ENCODE results near the gene ERMP1. TPM values are rescaled to one million over a fixed set of nuclear protein-coding genes. Genes with fewer than 3 reads are reported as not detected.

The ERMP1 gene
- total and polyA plus RNA-seq, 10 of the 15 experiments (the other 5 are each of a cell fraction or from before 2014, with no cell fraction given), result 2.4 to 42.1 (median 8.1) TPM

GRCh38 chr9:5750569-5750968 is 82.3 kb downstream of the ERMP1 start:
- ChIA-PET RAD21 (ENCODE audit: unreplicated experiment) (no interaction called here), CTCF (interaction anchor here (1.6 kb wide), 1 partner anchor 129 kb away, joined by 3 read pairs; no protein-coding TSS in a partner anchor), SMC1A (ENCODE audit: uncharacterized antibody, unreplicated experiment) (interaction anchor here (0.6 to 1.5 kb wide), 6 partner anchors 9 to 142 kb away, joined by 3 to 7 read pairs (median 3); no protein-coding TSS in a partner anchor), POLR2A (interaction anchor here (1.2 kb wide), 1 partner anchor 12 kb away, joined by 8 read pairs; no protein-coding TSS in a partner anchor)
- H3K27ac ChIP-seq (ENCODE audit: control insufficient read depth, insufficient read depth), result no peak overlapping the region
- in situ Hi-C loops (cut with MboI) (no loop called here), intact Hi-C loops (cut with micrococcal nuclease; ENCODE audit: unreplicated experiment) (no loop called here)
- no peaks in the 10 kb centered on the region for H4K20me1 ChIP-seq (ENCODE audit: control insufficient read depth, insufficient read depth)
- H3K4me3 ChIP-seq, result no peak overlapping the region
- no peak overlapping the region for H3K4me2 ChIP-seq (ENCODE audit: control insufficient read depth, insufficient read depth)
- no peak overlapping the region for H3K9ac ChIP-seq (ENCODE audit: control insufficient read depth, insufficient read depth, low read length)
- no TSS peak for BruUV-seq (replicated peaks)
- H2AFZ ChIP-seq (ENCODE audit: control insufficient read depth, low read depth, low read length), result no peak overlapping the region
- no peaks in the 10 kb centered on the region for H3K79me2 ChIP-seq (ENCODE audit: control insufficient read depth, insufficient read depth, low read length)
- no peaks in the 10 kb centered on the region for H3K4me1 ChIP-seq (ENCODE audit: control insufficient read depth, insufficient read depth, low read length)
- FAIRE-seq (no peak), ATAC-seq (no peak), DNase-seq (ENCODE audit: low read depth, low spot score) (no peak)
- TF ChIP-seq RELB (IDR thresholded peaks at IDR 0.05; ENCODE audit: low read depth), result no peak
- TF ChIP-seq GABPA (IDR thresholded peaks at IDR 0.05; ENCODE audit: low read depth), result no peak
- TF ChIP-seq ATF3 (IDR thresholded peaks at IDR 0.05; ENCODE audit: borderline replicate concordance, extremely low read depth, low read depth, low read length), result no peak
- peaks cover 0 to 41% of the 10 kb centered on the region in 2 experiments; a peak in 3 of 4 replicates for H3K36me3 ChIP-seq (ENCODE audit: control insufficient read depth in 2 of 2, insufficient read depth in 2 of 2, low read length in 1 of 2)
- 100% methylated on average over 1 of the region's 1 CpG for WGBS (ENCODE audit: insufficient coverage, insufficient replicate concordance, low lambda C conversion rate, missing lambda C conversion rate)
- no peaks in the 10 kb centered on the region for H3K9me3 ChIP-seq (replicated peaks; ENCODE audit: control insufficient read depth, insufficient read depth, low read length)
- H3K27me3 ChIP-seq (replicated peaks in 1 of 2; ENCODE audit: control insufficient read depth in 2 of 2, insufficient read depth in 2 of 2, low read length in 1 of 2), result no peaks in the 10 kb centered on the region

- ChIA-PET POLR2A (interaction anchor here (0.5 to 1.2 kb wide), 3 partner anchors 11 to 528 kb away, joined by 5 to 8 read pairs (median 7); no protein-coding TSS in a partner anchor), CTCF (interaction anchor here (1.0 to 2.1 kb wide), 5 partner anchors 10 to 557 kb away, joined by 3 to 8 read pairs (median 3); no protein-coding TSS in a partner anchor), RAD21 (ENCODE audit: unreplicated experiment) (no interaction called here), SMC1A (ENCODE audit: uncharacterized antibody, unreplicated experiment) (interaction anchor here (0.9 to 2.1 kb wide), 8 partner anchors 14 to 117 kb away, joined by 3 to 8 read pairs (median 4); no protein-coding TSS in a partner anchor)
- WGBS (ENCODE audit: insufficient coverage, insufficient replicate concordance, low lambda C conversion rate, missing lambda C conversion rate), result 97% methylated on average over 4 of the region's 4 CpGs
- ATAC-seq, result no peak
- no peak overlapping the region for H2AFZ ChIP-seq (ENCODE audit: control insufficient read depth, low read depth, low read length)
- in situ Hi-C loops (cut with MboI), result no loop called here
- no peaks in the 10 kb centered on the region for H3K79me2 ChIP-seq (ENCODE audit: control insufficient read depth, insufficient read depth, low read length)
- no peaks in the 10 kb centered on the region for H3K4me1 ChIP-seq (ENCODE audit: control insufficient read depth, insufficient read depth, low read length)
- H3K4me2 ChIP-seq (ENCODE audit: control insufficient read depth, insufficient read depth), result no peak overlapping the region
- H3K4me3 ChIP-seq, result no peak overlapping the region
- FAIRE-seq, result no peak
- no TSS peak for BruUV-seq (replicated peaks)
- no peaks in the 10 kb centered on the region for H3K9me3 ChIP-seq (replicated peaks; ENCODE audit: control insufficient read depth, insufficient read depth, low read length)
- no peak overlapping the region for H3K9ac ChIP-seq (ENCODE audit: control insufficient read depth, insufficient read depth, low read length)
- no peaks in the 10 kb centered on the region for H3K27me3 ChIP-seq (replicated peaks in 1 of 2; ENCODE audit: control insufficient read depth in 2 of 2, insufficient read depth in 2 of 2, low read length in 1 of 2)
- no peaks in the 10 kb centered on the region for H4K20me1 ChIP-seq (ENCODE audit: control insufficient read depth, insufficient read depth)
- intact Hi-C loops (cut with micrococcal nuclease; ENCODE audit: unreplicated experiment), result no loop called here
- peaks cover 0 to 44% of the 10 kb centered on the region in 2 experiments; a peak in 3 of 4 replicates for H3K36me3 ChIP-seq (ENCODE audit: control insufficient read depth in 2 of 2, insufficient read depth in 2 of 2, low read length in 1 of 2)
- H3K27ac ChIP-seq (ENCODE audit: control insufficient read depth, insufficient read depth), result no peak overlapping the region
- no peak for DNase-seq (ENCODE audit: low read depth, low spot score)
- no peak for TF ChIP-seq ZBTB40 (IDR thresholded peaks at IDR 0.05; ENCODE audit: borderline replicate concordance)
- TF ChIP-seq CBFB (IDR thresholded peaks at IDR 0.05; ENCODE audit: low read depth), result no peak
- TF ChIP-seq CREM (IDR thresholded peaks at IDR 0.05; ENCODE audit: low read depth), result no peak
- TF ChIP-seq ESRRA (IDR thresholded peaks at IDR 0.05; ENCODE audit: low read length), result no peak
- no peak for TF ChIP-seq HDGF (IDR thresholded peaks at IDR 0.05)
- TF ChIP-seq ZBED1 (IDR thresholded peaks at IDR 0.05; ENCODE audit: borderline replicate concordance), result no peak
- no peak for TF ChIP-seq MYB (IDR thresholded peaks at IDR 0.05; ENCODE audit: borderline replicate concordance, low read depth, low read length)
- no peak for TF ChIP-seq GATAD2B (conservative IDR thresholded peaks at IDR 0.05; ENCODE audit: low read depth)
- no peak for TF ChIP-seq MEF2A (IDR thresholded peaks at IDR 0.05; ENCODE audit: insufficient read depth, low read depth, low read length)
These were observed 83.6 kb downstream of the ERMP1 start for GRCh38 chr9:5749306-5749705.

Measured in GM12878 (cell line).